HepG2 (cell line): ENCODE data around the gene DYNC1LI2. TPM values are rescaled to one million over a fixed set of nuclear protein-coding genes. Genes with fewer than 3 reads are reported as not detected.

Experiments used
- AKAP8 ChIP-seq: sonication (generic); formaldehyde crosslinking; IDR thresholded peaks from 2 replicates; pipeline ENCODE4 v1.5.1; 2020; ENCODE audit warnings: mild to moderate bottlenecking, missing genetic modification reagents
- ARNTL ChIP-seq: sonication (generic); formaldehyde crosslinking; IDR thresholded peaks from 2 replicates; pipeline ENCODE4 v1.4.0; 2020; ENCODE audit warnings: mild to moderate bottlenecking, missing genetic modification reagents
- ERF ChIP-seq: IDR thresholded peaks from 2 replicates; pipeline ENCODE4 v1.6.1; 2018; ENCODE audit warnings: missing biosample characterization, missing genetic modification reagents
- GPN1 ChIP-seq: sonication (generic); formaldehyde crosslinking; IDR thresholded peaks from 2 replicates; pipeline ENCODE4 v1.5.1; 2020; ENCODE audit warnings: missing genetic modification reagents, borderline replicate concordance
- HNRNPL ChIP-seq: fragments of 200-400 bp; formaldehyde crosslinking; IDR thresholded peaks from 2 replicates; pipeline ENCODE4 v1.6.1; 2017; ENCODE audit warnings: mild to moderate bottlenecking, low read depth, low read length
- MATR3 ChIP-seq: sonication (generic); formaldehyde crosslinking; IDR thresholded peaks from 2 replicates; pipeline ENCODE4 v1.4.0; 2020; ENCODE audit warnings: missing genetic modification reagents
- MYNN ChIP-seq: sonication (generic); formaldehyde crosslinking; IDR thresholded peaks from 2 replicates; pipeline ENCODE4 v1.4.0; 2020; ENCODE audit warnings: mild to moderate bottlenecking, low read depth, missing genetic modification reagents
- NONO ChIP-seq, 2 experiments: fragments of 450-650 bp in 1 of 2; sonication (generic) in 1 of 2; formaldehyde crosslinking in 1 of 2; IDR thresholded peaks in 1 of 2; conservative IDR thresholded peaks in 1 of 2; 2 replicates each; pipeline versions ENCODE4 v1.6.1 to v1.8.0; 2017 to 2022; ENCODE audit warnings: mild to moderate bottlenecking in 1 of 2, missing genetic modification reagents in 1 of 2, moderate library complexity in 1 of 2
- NR3C1 ChIP-seq: sonication (generic); formaldehyde crosslinking; IDR thresholded peaks from 2 replicates; pipeline ENCODE4 v1.4.0; 2020; ENCODE audit warnings: missing genetic modification reagents
- PAWR ChIP-seq: sonication (generic); formaldehyde crosslinking; IDR thresholded peaks from 2 replicates; pipeline ENCODE4 v1.4.0; 2020; ENCODE audit warnings: missing genetic modification reagents, mild to moderate bottlenecking, borderline replicate concordance
- PHB2 ChIP-seq: fragments of 450-650 bp; IDR thresholded peaks from 2 replicates; pipeline ENCODE4 v1.6.1; 2018; ENCODE audit not compliant: partially characterized antibody
- POLR2A ChIP-seq, 2 experiments: IDR thresholded peaks; 2 replicates each; pipeline ENCODE4 v1.6.1; 2011; ENCODE audit warnings: low read depth in 2 of 2, low read length in 2 of 2, mild to moderate bottlenecking in 1 of 2, moderate library complexity in 1 of 2; ENCODE audit not compliant: insufficient read depth in 1 of 2
- RARA ChIP-seq: IDR thresholded peaks from 2 replicates; pipeline ENCODE4 v1.6.1; 2016; ENCODE audit warnings: missing genetic modification reagents, missing compliant biosample characterization
- SOX6 ChIP-seq, 2 experiments: fragments of 450-650 bp in 1 of 2; sonication (generic) in 1 of 2; formaldehyde crosslinking in 1 of 2; IDR thresholded peaks; 2 replicates each; pipeline versions ENCODE4 v1.4.0 to v1.6.1; 2017 to 2020; ENCODE audit warnings: antibody characterized with exemption in 1 of 2, mild to moderate bottlenecking in 1 of 2, missing genetic modification reagents in 1 of 2
- TCF7 ChIP-seq: sonication (generic); IDR thresholded peaks from 2 replicates; pipeline ENCODE4 v1.6.1; 2016; ENCODE audit warnings: antibody characterized with exemption, low read depth
- TSC22D2 ChIP-seq: sonication (generic); formaldehyde crosslinking; IDR thresholded peaks from 2 replicates; pipeline ENCODE4 v1.5.1; 2020; ENCODE audit warnings: missing genetic modification reagents, mild to moderate bottlenecking, borderline replicate concordance
- ZBTB7A ChIP-seq: sonication (generic); formaldehyde crosslinking; IDR thresholded peaks from 2 replicates; pipeline ENCODE4 v1.8.0; 2022; ENCODE audit warnings: mild to moderate bottlenecking, missing genetic modification reagents
- ZBTB7B ChIP-seq: sonication (generic); formaldehyde crosslinking; IDR thresholded peaks from 2 replicates; pipeline ENCODE4 v1.4.0; 2020; ENCODE audit warnings: missing genetic modification reagents
- ZFYVE20 ChIP-seq: sonication (generic); formaldehyde crosslinking; IDR thresholded peaks from 2 replicates; pipeline ENCODE4 v1.8.0; 2023; ENCODE audit warnings: low read depth, mild to moderate bottlenecking, moderate library complexity, missing genetic modification reagents, borderline replicate concordance
- ZNF124 ChIP-seq: sonication (generic); formaldehyde crosslinking; IDR thresholded peaks from 2 replicates; pipeline ENCODE4 v1.4.0; 2020; ENCODE audit warnings: missing genetic modification reagents
- ZNF468 ChIP-seq: sonication (generic); formaldehyde crosslinking; IDR thresholded peaks from 2 replicates; pipeline ENCODE4 v1.8.0; 2022; ENCODE audit warnings: mild to moderate bottlenecking, moderate library complexity, missing genetic modification reagents
- ZNF556 ChIP-seq: sonication (generic); formaldehyde crosslinking; IDR thresholded peaks from 2 replicates; pipeline ENCODE4 v1.4.0; 2020; ENCODE audit warnings: mild to moderate bottlenecking, missing genetic modification reagents, borderline replicate concordance
- ZSCAN9 ChIP-seq: IDR thresholded peaks from 2 replicates; pipeline ENCODE4 v1.6.1; 2016; ENCODE audit warnings: borderline replicate concordance
- polyA plus RNA-seq, 8 experiments: library from polyadenylated mRNA; depleted of rRNA in 3 of 8; stranded (reverse) in 7 of 8; unstranded in 1 of 8; fragments of >200 nt; fragmentation: Illumina TruSeq in 4 of 8; extraction: Trizol in 4 of 8; gene quantifications; 2 replicates each; pipeline versions ENCODE4 v1.2.1 to v1.2.3, GENCODE V29; 2011 to 2016; ENCODE audit warnings: low read depth in 4 of 8, missing spikeins in 1 of 8, mixed read lengths in 1 of 8; ENCODE audit not compliant: insufficient read depth in 1 of 8
- total RNA-seq, 5 experiments: library from RNA; depleted of rRNA; stranded (reverse); fragments of >200 nt; fragmentation: Illumina TruSeq; extraction: Trizol; gene quantifications; 2 replicates each; pipeline ENCODE4 v1.2.3, GENCODE V29; 2016; ENCODE audit warnings: low read depth in 1 of 5
- TF ChIP-seq, protein P1 (sequence below): sonication (generic); formaldehyde crosslinking; IDR thresholded peaks from 2 replicates; pipeline ENCODE4 v1.9.0; 2022; ENCODE audit warnings: missing genetic modification reagents, mild to moderate bottlenecking, borderline replicate concordance
- TF ChIP-seq, protein P2 (sequence below): sonication (generic); formaldehyde crosslinking; IDR thresholded peaks from 2 replicates; pipeline ENCODE4 v1.4.0; 2020; ENCODE audit warnings: missing genetic modification reagents, borderline replicate concordance

The DYNC1LI2 gene
- total and polyA plus RNA-seq, 2 of the 13 experiments (the other 11 are each of a cell fraction or from before 2014, with no cell fraction given): 65.5 to 135 TPM

DNA sequence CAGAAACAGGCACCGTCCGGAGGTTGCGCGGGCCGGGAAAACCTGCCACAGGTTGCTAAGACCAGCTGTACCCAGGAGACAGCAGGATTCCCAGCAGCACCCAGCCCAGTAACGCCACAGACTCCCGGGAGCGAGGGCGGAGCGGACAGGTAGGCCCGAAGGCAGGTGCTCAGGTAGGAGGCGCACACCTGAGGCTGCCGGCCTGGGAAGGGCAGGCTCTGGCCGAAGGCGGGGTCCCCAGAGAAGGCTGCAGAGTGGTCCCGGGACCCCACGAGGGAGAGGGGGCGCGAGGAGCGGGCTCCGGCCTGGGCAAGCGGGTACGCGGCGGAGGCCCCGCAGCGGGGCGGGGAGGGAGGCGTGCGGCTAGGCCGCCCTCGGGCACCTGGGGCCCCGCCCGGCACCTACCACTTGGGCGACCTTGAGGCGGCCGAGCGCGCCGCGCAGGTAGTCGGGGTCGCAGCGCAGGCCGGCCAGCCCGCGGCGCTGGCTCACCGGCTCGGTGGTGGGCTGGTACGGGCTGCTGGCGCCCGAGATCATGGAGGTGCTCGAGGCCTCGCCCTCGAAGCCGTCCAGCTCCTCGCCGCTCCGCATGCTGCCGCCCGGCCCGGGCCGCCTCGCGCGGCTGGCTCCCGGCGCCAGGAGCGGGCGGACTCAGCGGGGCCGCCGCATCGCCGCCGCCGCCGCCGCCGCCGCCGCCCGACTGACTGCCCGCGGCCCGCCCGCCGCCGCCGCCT, 55.3 kb downstream of the DYNC1LI2 start (continued):
- TF ChIP-seq TSC22D2 (CRISPR knock-in tag): no peak
- TF ChIP-seq ZBTB7A (CRISPR knock-in tag): peak; percentile 70; the same call in 1 of the 2 replicates
- no peak for TF ChIP-seq SOX6 (IDR thresholded peaks at IDR 0.05)
- no peak for TF ChIP-seq SOX6 (CRISPR knock-in tag; IDR thresholded peaks at IDR 0.05)
- no peak for TF ChIP-seq NONO (IDR thresholded peaks at IDR 0.05)
- TF ChIP-seq NONO (CRISPR knock-in tag; conservative IDR thresholded peaks at IDR 0.05): 0 out of 2 replicates have a peak, but pooled peaks have one; percentile 26
- TF ChIP-seq TCF7: no peak
- TF ChIP-seq ZNF556 (CRISPR knock-in tag): no peak
- peak in 1 of 2 experiments; percentile 41; a peak in 1 of 4 replicates for TF ChIP-seq POLR2A (IDR thresholded peaks at IDR 0.05; ENCODE audit: insufficient read depth in 1 of 2, low read depth in 2 of 2, low read length in 2 of 2)
- peak; percentile 28; the same call in 1 of the 2 replicates for TF ChIP-seq AKAP8 (CRISPR knock-in tag)
- peak; percentile 40; the same call in 1 of the 2 replicates for TF ChIP-seq HNRNPL
- TF ChIP-seq, protein P1, sequence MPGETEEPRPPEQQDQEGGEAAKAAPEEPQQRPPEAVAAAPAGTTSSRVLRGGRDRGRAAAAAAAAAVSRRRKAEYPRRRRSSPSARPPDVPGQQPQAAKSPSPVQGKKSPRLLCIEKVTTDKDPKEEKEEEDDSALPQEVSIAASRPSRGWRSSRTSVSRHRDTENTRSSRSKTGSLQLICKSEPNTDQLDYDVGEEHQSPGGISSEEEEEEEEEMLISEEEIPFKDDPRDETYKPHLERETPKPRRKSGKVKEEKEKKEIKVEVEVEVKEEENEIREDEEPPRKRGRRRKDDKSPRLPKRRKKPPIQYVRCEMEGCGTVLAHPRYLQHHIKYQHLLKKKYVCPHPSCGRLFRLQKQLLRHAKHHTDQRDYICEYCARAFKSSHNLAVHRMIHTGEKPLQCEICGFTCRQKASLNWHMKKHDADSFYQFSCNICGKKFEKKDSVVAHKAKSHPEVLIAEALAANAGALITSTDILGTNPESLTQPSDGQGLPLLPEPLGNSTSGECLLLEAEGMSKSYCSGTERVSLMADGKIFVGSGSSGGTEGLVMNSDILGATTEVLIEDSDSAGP (CRISPR knock-in tag): peak; percentile 53; the same call in 1 of the 2 replicates
- 0 out of 2 replicates have a peak, but pooled peaks have one; percentile 51 for TF ChIP-seq ZNF468
- no peak for TF ChIP-seq ZSCAN9 (CRISPR knock-in tag)
- peak; percentile 17; the same call in 1 of the 2 replicates for TF ChIP-seq GPN1 (CRISPR knock-in tag)
- TF ChIP-seq ZNF124: no peak
- TF ChIP-seq PHB2: no peak
- TF ChIP-seq, protein P2, sequence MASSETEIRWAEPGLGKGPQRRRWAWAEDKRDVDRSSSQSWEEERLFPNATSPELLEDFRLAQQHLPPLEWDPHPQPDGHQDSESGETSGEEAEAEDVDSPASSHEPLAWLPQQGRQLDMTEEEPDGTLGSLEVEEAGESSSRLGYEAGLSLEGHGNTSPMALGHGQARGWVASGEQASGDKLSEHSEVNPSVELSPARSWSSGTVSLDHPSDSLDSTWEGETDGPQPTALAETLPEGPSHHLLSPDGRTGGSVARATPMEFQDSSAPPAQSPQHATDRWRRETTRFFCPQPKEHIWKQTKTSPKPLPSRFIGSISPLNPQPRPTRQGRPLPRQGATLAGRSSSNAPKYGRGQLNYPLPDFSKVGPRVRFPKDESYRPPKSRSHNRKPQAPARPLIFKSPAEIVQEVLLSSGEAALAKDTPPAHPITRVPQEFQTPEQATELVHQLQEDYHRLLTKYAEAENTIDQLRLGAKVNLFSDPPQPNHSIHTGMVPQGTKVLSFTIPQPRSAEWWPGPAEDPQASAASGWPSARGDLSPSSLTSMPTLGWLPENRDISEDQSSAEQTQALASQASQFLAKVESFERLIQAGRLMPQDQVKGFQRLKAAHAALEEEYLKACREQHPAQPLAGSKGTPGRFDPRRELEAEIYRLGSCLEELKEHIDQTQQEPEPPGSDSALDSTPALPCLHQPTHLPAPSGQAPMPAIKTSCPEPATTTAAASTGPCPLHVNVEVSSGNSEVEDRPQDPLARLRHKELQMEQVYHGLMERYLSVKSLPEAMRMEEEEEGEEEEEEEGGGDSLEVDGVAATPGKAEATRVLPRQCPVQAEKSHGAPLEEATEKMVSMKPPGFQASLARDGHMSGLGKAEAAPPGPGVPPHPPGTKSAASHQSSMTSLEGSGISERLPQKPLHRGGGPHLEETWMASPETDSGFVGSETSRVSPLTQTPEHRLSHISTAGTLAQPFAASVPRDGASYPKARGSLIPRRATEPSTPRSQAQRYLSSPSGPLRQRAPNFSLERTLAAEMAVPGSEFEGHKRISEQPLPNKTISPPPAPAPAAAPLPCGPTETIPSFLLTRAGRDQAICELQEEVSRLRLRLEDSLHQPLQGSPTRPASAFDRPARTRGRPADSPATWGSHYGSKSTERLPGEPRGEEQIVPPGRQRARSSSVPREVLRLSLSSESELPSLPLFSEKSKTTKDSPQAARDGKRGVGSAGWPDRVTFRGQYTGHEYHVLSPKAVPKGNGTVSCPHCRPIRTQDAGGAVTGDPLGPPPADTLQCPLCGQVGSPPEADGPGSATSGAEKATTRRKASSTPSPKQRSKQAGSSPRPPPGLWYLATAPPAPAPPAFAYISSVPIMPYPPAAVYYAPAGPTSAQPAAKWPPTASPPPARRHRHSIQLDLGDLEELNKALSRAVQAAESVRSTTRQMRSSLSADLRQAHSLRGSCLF: no peak
- no peak for TF ChIP-seq ZBTB7B (CRISPR knock-in tag)
- TF ChIP-seq ERF (CRISPR knock-in tag): no peak
- TF ChIP-seq MYNN: no peak
- TF ChIP-seq ARNTL (CRISPR knock-in tag): 0 out of 2 replicates have a peak, but pooled peaks have one; percentile 31
- TF ChIP-seq RARA (CRISPR knock-in tag): no peak
- TF ChIP-seq ZFYVE20: 0 out of 2 replicates have a peak, but pooled peaks have one; percentile 65
- TF ChIP-seq PAWR (CRISPR knock-in tag): no peak
- TF ChIP-seq NR3C1: no peak
- no peak for TF ChIP-seq MATR3
